SK-N-SH (cell line): ENCODE data around the gene NKAPL.

ENCODE experiments used
- EZH2phosphoT487 ChIP-seq: fragments of 200-600 bp; sonication (generic); IDR thresholded peaks from 2 replicates; pipeline ENCODE4 v1.6.1; 2017; ENCODE audit warnings: low read depth, mixed run types, mild to moderate bottlenecking, antibody characterized with exemption, moderate library complexity, borderline replicate concordance
- JUND ChIP-seq: IDR thresholded peaks from 2 replicates; pipeline ENCODE4 v1.4.0; 2012
- POLR2AphosphoS5 ChIP-seq: IDR thresholded peaks from 2 replicates; pipeline ENCODE4 v1.6.1; 2012; ENCODE audit warnings: low read depth, low read length
- RCOR1 ChIP-seq: fragments of 150-350 bp; IDR thresholded peaks from 2 replicates; pipeline ENCODE4 v1.6.1; 2017; ENCODE audit warnings: antibody characterized with exemption, low read length
- SIN3A ChIP-seq: IDR thresholded peaks from 2 replicates; pipeline ENCODE4 v1.6.1; 2012; ENCODE audit warnings: low read depth, mild to moderate bottlenecking, low read length, moderate library complexity, borderline replicate concordance
- TAF1 ChIP-seq: IDR thresholded peaks from 2 replicates; pipeline ENCODE4 v1.6.1; 2012; ENCODE audit warnings: low read depth, mild to moderate bottlenecking, low read length, moderate library complexity, borderline replicate concordance
- TEAD4 ChIP-seq: IDR thresholded peaks from 2 replicates; pipeline ENCODE4 v1.4.0; 2012; ENCODE audit warnings: mild to moderate bottlenecking, borderline replicate concordance; ENCODE audit not compliant: insufficient read depth
- TF ChIP-seq, protein P1 (sequence below): IDR thresholded peaks from 2 replicates; pipeline ENCODE4 v1.6.1; 2012; ENCODE audit warnings: mild to moderate bottlenecking, low read depth, low read length, moderate library complexity
- TF ChIP-seq, protein P2 (sequence below): fragments of 150-350 bp; IDR thresholded peaks from 2 replicates; pipeline ENCODE4 v1.6.1; 2017; ENCODE audit warnings: antibody characterized with exemption, low read length, low read depth, borderline replicate concordance
- TF ChIP-seq, protein P3 (sequence below): fragments of 200-600 bp; sonication (generic); IDR thresholded peaks from 2 replicates; pipeline ENCODE4 v1.6.1; 2017; ENCODE audit warnings: antibody characterized with exemption, mild to moderate bottlenecking, moderate library complexity

DNA sequence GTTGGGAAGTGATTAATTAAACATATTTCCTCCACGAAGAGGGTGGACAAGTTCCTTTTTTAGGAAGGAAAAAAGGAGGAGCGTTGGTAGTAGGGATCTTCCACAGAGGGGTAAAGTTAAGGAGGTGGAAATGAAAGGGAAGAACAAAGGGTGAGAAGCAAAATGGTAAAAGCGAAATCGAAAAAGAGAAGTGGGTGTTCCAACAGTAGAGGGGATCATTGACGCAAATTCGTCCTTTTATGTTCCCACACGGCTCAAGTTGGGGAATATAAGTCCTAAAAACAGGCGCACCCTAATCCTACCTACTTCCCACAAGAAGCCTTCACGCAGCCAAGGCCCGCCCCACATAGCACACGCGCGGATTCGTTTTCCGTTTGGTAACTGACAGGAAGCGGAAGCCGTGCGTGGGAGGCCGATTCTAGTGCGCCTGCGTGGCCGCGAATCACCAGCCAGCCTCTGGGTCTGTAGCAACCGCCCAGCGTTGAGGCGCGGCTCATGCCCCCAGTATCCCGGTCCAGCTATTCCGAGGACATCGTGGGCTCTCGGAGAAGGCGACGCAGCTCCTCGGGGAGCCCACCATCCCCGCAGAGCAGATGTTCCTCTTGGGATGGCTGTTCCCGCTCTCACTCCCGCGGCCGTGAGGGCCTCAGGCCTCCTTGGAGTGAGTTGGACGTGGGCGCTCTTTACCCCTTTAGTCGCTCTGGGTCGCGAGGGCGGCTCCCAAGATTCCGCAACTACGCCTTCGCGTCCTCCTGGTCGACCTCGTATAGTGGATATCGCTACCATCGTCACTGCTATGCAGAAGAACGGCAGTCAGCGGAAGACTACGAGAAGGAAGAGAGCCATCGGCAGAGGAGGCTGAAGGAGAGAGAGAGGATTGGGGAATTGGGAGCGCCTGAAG is at the start of gene NKAPL:
- TF ChIP-seq, protein P1, sequence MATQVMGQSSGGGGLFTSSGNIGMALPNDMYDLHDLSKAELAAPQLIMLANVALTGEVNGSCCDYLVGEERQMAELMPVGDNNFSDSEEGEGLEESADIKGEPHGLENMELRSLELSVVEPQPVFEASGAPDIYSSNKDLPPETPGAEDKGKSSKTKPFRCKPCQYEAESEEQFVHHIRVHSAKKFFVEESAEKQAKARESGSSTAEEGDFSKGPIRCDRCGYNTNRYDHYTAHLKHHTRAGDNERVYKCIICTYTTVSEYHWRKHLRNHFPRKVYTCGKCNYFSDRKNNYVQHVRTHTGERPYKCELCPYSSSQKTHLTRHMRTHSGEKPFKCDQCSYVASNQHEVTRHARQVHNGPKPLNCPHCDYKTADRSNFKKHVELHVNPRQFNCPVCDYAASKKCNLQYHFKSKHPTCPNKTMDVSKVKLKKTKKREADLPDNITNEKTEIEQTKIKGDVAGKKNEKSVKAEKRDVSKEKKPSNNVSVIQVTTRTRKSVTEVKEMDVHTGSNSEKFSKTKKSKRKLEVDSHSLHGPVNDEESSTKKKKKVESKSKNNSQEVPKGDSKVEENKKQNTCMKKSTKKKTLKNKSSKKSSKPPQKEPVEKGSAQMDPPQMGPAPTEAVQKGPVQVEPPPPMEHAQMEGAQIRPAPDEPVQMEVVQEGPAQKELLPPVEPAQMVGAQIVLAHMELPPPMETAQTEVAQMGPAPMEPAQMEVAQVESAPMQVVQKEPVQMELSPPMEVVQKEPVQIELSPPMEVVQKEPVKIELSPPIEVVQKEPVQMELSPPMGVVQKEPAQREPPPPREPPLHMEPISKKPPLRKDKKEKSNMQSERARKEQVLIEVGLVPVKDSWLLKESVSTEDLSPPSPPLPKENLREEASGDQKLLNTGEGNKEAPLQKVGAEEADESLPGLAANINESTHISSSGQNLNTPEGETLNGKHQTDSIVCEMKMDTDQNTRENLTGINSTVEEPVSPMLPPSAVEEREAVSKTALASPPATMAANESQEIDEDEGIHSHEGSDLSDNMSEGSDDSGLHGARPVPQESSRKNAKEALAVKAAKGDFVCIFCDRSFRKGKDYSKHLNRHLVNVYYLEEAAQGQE: no peak
- TF ChIP-seq JUND: no peak
- no peak for TF ChIP-seq SIN3A
- TF ChIP-seq TAF1: no peak
- TF ChIP-seq, protein P2, sequence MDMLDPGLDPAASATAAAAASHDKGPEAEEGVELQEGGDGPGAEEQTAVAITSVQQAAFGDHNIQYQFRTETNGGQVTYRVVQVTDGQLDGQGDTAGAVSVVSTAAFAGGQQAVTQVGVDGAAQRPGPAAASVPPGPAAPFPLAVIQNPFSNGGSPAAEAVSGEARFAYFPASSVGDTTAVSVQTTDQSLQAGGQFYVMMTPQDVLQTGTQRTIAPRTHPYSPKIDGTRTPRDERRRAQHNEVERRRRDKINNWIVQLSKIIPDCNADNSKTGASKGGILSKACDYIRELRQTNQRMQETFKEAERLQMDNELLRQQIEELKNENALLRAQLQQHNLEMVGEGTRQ: no peak
- TF ChIP-seq, protein P3, sequence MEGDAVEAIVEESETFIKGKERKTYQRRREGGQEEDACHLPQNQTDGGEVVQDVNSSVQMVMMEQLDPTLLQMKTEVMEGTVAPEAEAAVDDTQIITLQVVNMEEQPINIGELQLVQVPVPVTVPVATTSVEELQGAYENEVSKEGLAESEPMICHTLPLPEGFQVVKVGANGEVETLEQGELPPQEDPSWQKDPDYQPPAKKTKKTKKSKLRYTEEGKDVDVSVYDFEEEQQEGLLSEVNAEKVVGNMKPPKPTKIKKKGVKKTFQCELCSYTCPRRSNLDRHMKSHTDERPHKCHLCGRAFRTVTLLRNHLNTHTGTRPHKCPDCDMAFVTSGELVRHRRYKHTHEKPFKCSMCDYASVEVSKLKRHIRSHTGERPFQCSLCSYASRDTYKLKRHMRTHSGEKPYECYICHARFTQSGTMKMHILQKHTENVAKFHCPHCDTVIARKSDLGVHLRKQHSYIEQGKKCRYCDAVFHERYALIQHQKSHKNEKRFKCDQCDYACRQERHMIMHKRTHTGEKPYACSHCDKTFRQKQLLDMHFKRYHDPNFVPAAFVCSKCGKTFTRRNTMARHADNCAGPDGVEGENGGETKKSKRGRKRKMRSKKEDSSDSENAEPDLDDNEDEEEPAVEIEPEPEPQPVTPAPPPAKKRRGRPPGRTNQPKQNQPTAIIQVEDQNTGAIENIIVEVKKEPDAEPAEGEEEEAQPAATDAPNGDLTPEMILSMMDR: no peak
- TF ChIP-seq TEAD4: no peak
- TF ChIP-seq POLR2AphosphoS5: no peak
- TF ChIP-seq RCOR1: no peak
- no peak for TF ChIP-seq EZH2phosphoT487
